ENCODE results near the gene MAST4.

MAST4 gene

DNA sequence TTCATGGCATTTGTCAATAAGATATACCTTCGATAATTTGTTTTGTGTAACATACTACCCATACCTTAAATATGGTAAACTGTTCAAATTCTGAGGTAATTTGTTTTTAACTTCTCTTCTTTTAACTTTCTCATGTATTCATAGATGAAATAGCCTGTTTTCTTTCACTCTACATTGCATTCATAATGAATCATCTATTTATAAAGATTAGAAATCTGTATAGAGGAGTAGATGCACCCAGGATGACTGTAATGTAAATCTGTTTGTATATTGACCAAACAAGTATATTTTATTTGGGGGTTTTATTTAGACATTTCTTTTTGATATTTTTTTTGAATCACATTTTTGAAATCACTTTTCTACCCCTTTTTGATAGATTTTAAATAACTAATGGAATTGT is 455.8 kb downstream of the MAST4 start:
- DNase-seq, result no peak

DNA sequence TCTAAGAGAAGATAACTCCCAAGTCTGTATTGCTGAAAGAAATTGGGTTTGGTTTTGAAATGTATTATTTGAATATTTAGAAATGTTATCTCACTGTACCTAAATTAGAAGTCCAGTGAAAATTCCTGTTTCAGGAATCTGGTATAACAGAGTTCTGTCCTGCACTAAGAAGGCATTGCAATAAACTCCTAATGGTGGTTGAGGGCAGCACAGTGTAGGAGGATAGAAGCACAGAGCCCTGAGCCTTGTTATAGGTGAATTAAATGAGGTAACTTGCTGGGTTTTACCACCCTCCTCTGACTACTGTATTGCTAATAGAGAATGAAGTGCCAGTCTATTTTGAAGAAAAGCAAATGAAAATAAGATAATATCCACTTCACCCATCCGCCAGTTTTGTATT is 457.0 kb downstream of the MAST4 start:
- no peak for DNase-seq

DNA sequence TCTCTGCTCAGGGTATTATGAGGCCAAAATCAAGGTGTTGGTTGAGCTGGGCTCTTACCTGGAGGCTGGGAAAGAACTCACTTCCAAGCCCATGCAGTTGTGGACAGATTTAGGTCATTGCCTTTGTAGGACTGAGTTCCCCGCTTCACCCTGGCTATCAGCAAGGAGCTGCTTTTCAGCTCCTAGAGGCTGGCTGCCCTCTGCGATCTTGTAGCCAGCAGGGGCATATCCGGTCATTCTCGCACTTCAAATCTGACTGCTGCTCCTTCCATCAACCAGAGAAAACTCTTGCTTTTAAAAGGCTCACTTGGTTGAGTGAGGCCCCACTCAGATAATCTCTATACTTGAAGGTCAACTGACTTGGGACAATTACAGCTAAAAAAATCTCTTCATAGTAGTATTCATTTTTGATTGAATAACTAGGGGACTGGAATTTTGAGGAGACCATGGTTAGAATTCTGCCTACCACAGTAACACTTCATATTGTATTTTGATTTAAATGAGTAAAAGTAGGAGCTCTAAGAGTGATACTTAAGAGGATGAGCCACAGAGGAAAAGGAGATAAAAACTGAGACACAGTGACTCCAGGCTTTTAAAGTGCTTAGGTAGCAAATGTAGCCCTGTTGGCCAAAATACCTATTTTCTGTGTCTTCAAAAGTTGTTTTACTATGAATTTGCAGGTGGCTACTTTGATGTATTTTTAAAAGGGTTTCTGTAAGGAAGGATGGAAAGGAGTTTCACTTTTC is 463.0 kb downstream of the MAST4 start:
- DNase-seq, result no peak

DNA sequence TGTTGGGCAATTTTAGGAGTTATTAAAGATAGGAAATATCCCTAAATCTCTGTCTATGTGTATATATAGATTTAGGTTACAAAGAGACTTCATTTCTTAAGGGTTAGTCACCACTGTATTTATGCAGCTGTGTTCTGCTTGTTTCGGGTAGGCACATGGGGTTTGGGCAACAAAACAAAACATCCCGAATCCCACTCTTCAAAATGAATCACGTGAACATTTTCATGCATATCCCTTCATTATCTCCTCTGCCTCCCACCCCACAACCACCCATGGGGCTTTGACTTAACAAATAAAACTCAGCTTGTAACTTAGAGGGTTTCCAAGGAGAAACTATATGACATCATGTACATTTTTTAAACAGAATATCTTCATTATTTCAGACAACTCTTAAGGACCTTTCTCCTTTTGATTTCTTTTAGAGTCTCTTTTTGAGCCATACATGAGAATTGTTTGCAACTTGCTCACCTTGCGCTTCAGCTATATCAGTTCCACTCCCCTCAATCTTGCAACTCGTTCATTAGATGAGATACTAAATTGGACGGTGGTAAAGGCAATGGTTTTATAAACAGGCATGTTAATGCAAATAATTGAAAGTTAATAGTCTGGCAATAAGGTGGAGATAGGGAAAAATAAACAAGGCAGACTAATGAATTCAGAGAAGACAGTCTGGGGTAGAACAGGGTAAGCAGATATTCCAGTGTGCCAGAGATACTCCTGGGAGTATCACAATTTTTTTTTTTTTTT is 463.7 kb downstream of the MAST4 start:
- no peak for DNase-seq

DNA sequence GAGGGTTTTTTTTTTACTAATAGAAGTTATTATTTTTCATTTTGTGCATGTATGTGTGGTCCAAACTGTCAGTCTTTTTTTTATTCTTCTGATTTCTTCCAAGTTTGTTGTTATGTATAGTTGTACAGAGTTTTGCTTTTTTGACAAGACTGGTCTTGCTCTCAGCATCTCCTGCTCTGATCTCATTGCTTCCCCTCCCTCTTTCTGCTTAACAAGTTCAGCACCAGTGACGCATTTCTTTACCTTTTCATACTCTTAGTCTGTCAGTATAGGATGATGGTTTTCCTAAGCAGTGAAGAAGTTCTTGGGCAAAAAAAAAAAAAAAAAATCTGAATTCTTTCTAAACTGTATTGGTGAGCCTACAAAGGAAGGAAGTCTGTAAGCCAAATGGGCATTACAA is 465.3 kb downstream of the MAST4 start:
- DNase-seq, result no peak

DNA sequence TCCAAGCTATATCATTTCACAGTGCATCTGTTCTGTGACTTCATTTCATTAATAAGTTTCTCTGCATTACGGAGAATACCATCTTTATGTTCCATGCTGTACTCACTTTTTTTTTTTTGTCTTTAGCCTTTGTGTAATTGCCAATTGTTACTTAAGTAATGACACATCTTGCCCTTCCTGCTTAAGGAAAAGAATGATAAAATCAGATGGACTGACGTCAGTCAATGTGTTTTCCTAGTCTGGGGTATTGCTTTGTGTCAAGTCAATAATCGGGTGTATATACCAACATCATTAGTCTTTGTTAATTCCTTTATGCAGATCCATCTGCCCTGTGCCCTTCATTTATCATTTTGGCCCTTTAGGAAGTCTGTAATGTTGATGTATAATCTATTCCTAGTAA is 466.9 kb downstream of the MAST4 start:
- DNase-seq, result no peak

DNA sequence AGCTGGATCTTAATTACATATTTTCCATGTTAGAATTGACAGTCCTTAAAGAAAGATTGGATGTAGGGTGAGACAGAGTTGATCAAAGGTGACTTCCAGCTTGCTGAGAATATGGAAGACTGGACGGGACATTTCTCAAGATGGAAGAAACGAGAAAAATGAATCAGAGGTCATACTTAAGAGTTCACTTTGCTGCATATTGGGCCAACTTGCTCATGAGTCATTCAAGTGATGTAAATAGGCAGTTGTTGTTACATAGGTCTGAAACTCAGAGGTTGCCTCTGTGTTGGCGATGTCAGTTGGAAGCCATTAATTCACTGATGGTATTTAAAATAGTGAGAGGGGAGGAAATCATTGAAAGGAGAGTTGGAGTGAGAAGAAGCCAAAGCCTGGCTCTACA is 467.6 kb downstream of the MAST4 start:
- DNase-seq, result no peak

DNA sequence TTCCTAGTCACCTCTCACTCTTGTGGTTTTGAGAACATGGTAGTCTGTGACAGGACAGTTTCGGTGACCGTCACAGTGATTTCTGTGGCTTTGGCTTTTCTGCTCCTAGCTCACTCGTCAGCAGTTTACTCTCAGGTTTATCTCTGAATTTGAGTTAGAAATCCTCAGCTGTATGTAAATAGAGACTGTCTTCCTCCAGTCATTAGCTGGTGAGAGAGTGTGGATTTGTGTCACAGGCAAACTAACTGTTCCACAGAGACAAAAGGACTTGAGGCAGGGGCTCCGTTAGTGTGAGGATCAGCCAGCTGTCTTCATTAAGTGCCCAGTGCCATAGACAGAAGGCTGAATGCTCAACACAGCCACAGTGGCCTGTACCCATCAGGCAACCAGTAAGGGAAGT is 469.0 kb downstream of the MAST4 start:
- no peak for DNase-seq

DNA sequence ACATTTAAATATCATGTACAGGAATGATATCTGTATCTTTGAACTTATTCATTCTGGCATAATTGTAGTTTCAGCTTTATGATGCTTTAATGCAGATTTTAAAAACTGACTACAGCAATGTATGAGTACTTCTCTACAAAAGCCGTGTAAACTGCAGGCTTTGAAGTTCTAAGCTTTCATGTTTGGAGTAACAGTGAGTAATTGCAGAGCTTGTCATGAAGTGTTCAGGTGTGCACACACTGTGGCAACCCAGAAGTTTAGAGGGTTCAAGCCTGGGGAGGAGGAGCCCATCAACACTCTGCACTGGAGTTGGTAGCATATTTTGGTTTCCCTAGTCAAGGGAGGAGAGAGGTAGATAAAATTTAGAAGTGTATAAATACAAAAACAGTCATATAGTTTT is 469.5 kb downstream of the MAST4 start:
- DNase-seq, result no peak

DNA sequence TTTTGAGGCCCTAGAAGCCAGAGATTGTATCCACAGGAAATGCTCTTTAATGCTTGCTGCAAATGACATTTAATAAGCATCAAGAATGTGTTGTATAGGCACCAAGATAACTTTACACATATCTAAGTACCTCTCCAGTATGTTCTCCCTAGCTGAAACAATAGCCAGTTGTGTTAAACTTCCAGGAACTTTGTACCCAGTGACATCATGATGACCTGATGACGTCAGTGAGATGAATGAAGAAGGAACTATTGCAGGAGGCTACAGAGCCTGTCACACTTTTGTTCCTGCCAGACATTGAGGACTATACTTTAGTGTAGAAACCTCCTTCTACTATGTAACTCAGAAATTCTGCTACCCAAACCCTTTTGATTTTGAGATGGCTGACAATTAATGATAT is 470.6 kb downstream of the MAST4 start:
- no peak for DNase-seq

DNA sequence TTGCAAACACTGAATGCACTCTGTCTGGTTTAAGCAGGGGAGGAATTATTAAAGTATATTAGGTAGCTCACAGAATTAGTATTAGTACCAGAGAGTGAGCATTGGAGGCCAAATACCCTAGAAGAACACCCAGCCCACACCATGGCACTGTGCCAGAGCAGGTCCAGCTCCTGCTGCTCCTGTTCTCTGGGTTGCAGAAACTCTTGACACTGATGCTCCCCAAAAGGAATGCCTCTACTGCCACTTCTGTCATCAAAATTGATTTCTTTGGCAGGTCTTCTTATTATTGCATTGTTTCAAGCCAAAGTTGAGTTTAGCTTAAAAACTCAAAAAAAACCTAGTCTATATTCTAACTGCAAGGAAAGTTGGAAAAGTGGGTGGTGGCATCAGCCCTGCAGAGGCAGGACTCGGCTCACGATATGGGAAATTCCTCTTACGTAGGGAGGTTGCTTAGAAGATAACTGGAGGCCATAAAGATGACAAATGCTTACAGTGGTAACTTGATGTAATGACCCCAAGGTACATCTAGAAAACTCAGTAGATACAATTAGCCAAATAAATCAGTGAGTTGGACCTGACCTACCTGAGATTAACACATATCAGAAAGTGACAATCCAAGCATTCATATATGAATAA is 477.0 kb downstream of the MAST4 start:
- no peak for DNase-seq

DNA sequence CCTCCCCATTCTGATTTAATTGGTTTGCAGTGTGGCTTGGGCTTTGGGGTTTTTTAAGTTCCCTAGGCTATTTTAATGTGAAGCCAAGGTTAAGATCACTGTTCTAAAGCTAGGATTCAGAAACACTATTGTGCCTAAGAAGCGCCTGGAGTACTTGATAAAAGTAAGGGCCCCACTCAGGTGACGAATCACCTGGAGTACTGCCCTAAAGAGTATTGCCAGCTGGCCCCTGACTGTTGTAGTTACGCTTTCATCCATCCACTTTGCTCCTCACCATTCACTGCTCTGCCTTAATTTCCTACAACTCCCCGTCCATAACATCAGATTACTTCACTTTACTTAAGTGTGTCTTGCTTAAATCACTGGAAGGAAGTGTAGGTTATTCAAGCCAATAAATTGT is 481.1 kb downstream of the MAST4 start:
- DNase-seq, result no peak

DNA sequence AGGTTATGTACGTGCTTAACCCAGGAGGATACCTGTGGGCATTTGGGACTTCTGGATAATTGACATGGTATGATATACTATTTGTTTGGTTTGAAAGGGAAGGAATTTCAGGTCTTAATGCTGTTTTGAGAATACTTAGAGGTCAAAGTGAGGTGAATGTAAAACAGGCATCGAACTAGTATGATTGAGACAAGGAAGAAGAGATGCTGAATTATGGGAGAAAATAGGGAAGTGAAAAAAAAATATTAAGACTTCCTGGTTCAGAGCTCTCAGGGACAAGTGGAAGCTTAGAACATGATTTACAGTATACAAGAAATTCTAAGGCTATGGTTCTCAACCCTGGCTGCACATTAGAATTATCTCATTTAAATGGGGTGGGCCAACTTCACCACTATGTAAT is 485.1 kb downstream of the MAST4 start:
- no peak for DNase-seq

DNA sequence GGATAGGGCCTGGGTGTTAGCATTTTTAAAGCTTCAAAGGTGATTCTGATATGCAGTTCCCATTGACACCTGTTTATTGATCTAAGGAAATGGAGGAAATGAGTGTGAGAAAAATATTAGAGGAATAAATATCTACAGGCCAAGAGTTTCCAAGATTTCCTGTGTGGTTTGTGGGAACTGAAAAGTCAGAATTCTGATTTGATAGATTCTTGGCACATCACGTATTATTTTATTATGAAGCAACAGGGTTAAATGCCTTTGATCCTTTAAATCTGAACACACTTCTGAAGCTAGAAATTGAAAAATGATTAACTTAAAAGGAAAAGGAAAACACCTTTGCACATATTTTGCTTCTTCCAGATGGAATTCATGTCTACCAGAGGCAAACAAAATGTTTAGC is 486.7 kb downstream of the MAST4 start:
- peak; percentile 33 for DNase-seq

DNA sequence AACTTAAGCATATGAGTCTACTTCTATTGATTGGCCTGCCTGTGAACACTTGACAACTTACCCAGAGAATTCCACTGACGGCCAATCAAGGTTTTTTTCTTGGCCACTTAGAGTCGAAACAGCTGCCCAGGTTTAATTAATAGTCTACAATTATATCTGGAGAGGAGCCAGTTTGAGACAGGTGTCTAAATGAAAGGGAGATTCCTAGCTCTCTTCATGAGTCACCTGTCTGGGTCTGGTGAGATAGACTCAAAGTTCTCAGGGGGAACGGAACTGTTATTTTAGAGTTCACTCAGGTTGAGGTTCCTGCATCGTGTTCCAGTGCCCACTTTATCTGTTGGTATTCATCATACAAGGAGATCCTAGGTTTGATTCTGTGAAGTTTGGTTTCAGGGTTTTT is 489.4 kb downstream of the MAST4 start:
- no peak for DNase-seq

DNA sequence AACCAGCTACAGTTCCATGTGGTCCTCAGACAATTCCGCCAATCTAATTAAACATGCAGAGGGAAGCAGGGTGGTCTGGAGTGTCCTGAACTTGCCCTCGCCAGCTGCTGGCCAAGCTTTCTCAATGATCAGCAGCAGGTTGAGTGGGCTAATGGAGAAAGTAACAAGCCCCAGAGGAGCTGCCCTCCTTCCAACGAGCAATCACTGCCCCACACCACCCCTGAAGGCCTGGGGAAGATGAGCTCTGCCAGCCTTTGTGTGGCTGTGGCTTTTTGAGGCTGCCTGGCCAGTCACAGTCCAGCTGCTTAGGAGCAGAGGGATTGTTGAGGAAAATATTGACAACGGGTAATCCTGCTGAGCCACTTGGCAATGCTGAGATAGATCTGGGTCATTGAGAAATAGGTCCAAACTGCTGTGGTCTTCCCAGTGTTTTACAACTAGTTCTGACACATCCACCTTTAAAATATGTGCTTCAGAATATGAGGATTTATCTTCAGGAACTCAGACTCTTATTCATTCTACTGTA is 493.1 kb downstream of the MAST4 start:
- DNase-seq, result no peak

DNA sequence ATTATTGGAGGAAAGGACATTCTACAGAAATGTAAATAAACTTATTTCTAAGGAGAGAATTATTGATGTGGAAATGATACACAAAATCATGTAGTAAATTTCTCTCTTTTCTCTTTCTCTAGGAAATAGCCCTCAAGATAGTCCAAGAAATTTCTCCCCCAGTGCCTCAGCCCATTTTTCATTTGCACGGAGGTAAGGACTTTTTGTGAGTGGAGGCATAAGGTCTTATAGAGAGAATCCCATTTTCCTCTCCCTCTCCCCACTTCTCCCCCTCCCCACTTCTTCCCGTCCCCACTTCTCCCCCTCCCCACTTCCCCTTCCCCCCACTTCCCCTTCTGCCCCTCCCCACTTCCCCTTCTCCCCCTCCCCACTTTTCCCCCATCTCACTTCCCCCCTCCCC is 493.8 kb downstream of the MAST4 start:
- no peak for DNase-seq

DNA sequence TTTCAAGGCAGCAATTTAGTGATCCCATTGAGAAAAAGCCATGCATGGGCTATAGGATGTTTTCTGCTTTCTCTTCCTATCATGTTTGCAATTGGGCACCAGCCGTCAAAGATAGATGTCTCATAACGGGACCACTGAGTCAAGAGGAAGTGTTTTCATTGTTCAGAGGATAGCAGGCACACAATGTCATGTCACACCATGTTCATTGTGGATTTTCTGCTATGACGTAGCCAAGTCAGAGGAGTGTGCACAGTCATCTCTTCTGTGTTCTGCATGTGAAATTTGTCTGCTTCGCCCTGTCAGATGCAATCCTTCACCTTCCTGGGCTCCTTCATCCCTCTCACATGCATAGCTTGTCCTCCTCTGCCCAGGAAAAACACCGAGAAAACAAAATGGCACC is 494.4 kb downstream of the MAST4 start:
- DNase-seq, result no peak

DNA sequence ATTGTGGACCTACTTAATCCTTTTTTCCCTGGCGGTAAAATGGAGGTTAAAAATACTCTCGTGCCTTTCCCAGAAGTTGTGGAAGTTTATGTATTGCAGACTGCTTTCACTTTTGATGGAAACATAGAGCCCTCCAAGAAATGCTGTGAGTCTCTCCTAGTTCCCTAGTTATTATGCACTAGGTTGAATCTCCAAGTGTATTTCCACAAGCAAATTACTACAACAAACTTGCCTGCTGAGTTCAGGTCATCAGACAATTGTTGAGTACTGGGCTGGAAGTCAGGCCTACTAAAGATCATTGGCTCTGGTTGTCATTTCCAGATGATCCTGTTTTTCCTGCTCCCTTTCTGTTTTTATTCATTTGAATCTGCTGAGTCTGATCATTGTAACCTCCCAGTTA is 496.3 kb downstream of the MAST4 start:
- DNase-seq, result no peak

DNA sequence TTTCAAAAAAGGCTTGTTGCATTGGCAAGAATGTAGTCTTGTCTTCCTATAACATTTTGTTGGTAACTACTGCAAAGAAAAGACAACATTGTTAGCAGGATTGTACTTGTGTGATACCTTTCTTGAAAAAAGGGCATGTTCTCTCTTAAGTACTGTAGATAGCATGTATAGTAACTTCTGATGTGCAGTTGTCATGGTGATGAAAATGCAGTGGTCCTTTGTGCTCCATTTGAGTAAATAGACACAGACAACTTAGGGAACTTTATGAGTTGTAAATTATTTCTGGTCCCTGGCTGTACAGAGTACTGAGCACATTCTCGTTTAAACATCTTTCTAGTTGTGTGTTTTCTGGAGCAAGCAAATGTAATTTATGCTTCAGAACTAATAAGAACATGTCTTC is 497.1 kb downstream of the MAST4 start:
- no peak for DNase-seq

DNA sequence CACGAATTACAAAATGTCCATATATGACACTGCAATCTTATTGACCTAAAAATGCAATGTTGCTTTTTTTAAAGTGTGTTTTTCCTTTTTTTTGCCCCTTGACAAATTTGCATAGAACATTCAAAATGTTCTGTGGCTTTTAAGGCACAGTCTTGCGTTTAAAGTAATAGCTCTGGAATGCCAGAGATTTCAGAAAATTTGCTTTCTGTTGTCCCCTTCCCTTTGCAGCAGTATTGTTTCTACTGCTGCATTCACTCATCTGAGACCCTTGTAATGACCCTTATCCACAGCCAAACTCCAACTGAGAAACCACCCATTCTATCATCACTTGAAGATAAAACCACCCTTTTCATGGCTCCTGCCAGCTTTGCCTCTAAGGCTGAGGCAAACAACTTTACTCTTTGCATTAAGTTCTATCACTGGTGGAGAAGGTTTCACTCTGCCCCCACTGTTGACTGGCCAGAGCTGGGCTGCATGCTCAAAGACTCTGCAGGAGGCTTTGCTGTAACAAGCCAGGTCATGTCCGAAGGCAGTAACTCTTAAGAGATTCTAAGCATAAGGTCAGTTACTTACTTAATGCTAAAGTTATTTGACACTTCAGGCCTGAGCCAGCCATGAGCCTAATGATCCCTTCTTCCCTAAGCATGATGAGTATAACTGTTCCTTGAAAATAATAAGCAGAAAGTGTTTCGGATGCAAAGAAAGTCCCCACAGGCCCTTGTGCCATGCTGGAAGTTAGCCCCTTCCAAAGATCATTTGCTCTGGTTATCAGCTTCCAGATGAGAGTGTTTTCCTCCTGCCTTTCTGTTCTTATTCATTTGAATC is 498.5 kb downstream of the MAST4 start:
- DNase-seq, result peak; percentile 45

DNA sequence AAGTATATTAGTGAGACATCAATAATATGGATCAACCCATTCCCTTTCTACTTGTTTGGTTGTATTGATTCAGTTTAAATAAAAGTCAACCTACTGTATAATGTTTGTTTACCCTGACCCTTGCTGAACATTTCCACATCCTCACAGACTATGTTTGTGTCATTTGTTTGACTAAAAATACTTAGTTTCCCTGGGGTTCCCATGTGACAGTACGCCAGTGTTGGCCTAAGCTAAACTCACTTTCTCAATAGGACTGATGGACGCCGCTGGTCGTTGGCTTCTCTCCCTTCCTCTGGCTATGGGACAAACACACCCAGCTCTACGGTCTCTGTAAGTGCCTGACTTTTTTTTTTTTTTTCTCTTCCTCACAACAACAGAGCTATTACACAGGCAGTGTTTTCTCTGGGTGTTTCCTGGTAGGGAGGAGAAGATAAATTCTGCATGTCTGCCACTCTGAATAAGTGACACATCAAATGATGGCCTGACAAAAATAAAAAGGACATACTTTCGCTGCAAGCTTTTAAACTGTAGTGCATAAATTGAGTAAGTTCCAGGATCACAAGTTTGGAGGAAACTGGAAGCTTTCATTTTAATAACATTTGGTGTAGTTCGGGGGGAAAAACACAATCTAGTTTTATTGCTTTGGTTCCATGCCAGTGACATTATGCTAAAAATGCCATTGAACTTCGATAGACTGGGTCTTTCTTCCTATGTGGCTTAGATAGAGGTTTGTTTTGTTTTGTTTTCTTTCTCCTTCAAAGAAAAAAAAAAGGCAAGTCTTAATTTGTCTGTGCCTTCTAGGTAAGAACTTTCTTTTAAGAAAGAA is 499.4 kb downstream of the MAST4 start:
- no peak for DNase-seq
